ENCODE results near the gene KCNK3.

DNA sequence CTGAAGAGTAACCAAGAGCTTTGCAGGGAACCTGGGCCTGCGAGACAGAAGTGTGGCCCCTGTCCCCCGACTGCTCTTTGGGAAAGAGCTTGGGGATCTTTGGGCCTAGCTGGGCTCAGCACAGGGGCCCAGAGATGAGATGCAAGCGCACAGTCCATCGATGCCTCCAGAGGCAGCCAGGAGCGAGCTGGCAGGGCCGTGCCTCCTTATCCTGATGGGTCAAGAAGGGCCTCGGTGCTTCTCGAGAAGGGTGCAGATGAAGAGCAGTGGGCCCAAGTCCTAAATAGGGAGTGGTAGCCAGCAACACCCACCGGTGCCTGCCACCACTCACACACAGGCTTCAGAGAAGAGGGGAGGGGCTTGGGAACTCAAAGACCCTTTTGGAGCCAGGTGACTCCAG, 17.6 kb downstream of the KCNK3 start:
- TF ChIP-seq TAF1 (IDR thresholded peaks at IDR 0.05; ENCODE audit: low read depth), result no peak
- TF ChIP-seq EZH2 (IDR thresholded peaks at IDR 0.05; ENCODE audit: borderline replicate concordance, insufficient read depth, low read length, poor library complexity, severe bottlenecking), result no peak
- TF ChIP-seq EP300 (conservative IDR thresholded peaks at IDR 0.05; ENCODE audit: poor library complexity, severe bottlenecking), result no peak
- TF ChIP-seq, protein P1, sequence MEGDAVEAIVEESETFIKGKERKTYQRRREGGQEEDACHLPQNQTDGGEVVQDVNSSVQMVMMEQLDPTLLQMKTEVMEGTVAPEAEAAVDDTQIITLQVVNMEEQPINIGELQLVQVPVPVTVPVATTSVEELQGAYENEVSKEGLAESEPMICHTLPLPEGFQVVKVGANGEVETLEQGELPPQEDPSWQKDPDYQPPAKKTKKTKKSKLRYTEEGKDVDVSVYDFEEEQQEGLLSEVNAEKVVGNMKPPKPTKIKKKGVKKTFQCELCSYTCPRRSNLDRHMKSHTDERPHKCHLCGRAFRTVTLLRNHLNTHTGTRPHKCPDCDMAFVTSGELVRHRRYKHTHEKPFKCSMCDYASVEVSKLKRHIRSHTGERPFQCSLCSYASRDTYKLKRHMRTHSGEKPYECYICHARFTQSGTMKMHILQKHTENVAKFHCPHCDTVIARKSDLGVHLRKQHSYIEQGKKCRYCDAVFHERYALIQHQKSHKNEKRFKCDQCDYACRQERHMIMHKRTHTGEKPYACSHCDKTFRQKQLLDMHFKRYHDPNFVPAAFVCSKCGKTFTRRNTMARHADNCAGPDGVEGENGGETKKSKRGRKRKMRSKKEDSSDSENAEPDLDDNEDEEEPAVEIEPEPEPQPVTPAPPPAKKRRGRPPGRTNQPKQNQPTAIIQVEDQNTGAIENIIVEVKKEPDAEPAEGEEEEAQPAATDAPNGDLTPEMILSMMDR (IDR thresholded peaks at IDR 0.05; ENCODE audit: poor library complexity, severe bottlenecking), result no peak
- no peak for TF ChIP-seq POLR2AphosphoS5 (IDR thresholded peaks at IDR 0.05)
